Smooth muscle cell (in vitro differentiated cells): Measurements from ENCODE around the gene CFAP61. TPM values are rescaled to one million over a fixed set of nuclear protein-coding genes. Genes with fewer than 3 reads are reported as not detected.

Experiments
- DNase-seq: peaks from one replicate; lab custom pipeline; 2025; ENCODE audit not compliant: unreplicated experiment; lab: John Stamatoyannopoulos, UW
- H2AFZ ChIP-seq: fragments of 200-600 bp; sonication (generic); 2 replicates; pipeline ENCODE4 v1.6.0; 2016; ENCODE audit warnings: antibody characterized with exemption, low read depth, mild to moderate bottlenecking
- H3F3A ChIP-seq: fragments of 200-600 bp; sonication (generic); 2 replicates; pipeline ENCODE4 v1.6.0; 2017; ENCODE audit warnings: antibody characterized with exemption, low read depth
- H3K27ac ChIP-seq: fragments of 200-600 bp; sonication (generic); 2 replicates; pipeline ENCODE4 v1.5.1; 2016; ENCODE audit warnings: low read depth, mild to moderate bottlenecking
- H3K27me3 ChIP-seq: fragments of 200-600 bp; sonication (generic); 2 replicates; pipeline ENCODE4 v1.6.1; 2016; ENCODE audit warnings: low read depth, mild to moderate bottlenecking
- H3K36me3 ChIP-seq: fragments of 200-600 bp; sonication (generic); 2 replicates; pipeline ENCODE4 v1.5.1; 2016; ENCODE audit warnings: low read depth
- H3K4me1 ChIP-seq: fragments of 200-600 bp; sonication (generic); 2 replicates; pipeline ENCODE4 v1.5.1; 2016; ENCODE audit warnings: low read depth
- H3K4me2 ChIP-seq: fragments of 200-600 bp; sonication (generic); 2 replicates; pipeline ENCODE4 v1.6.0; 2016; ENCODE audit warnings: mild to moderate bottlenecking
- H3K4me3 ChIP-seq: fragments of 200-600 bp; sonication (generic); 2 replicates; pipeline ENCODE4 v1.5.1; 2016; ENCODE audit warnings: mild to moderate bottlenecking
- H3K79me2 ChIP-seq: fragments of 200-600 bp; sonication (generic); 2 replicates; pipeline ENCODE4 v1.6.0; 2016; ENCODE audit warnings: low read depth, mild to moderate bottlenecking
- H3K9ac ChIP-seq: fragments of 200-600 bp; sonication (generic); 2 replicates; pipeline ENCODE4 v1.6.0; 2016; ENCODE audit warnings: low read depth
- H3K9me3 ChIP-seq: fragments of 200-600 bp; sonication (generic); replicated peaks from 2 replicates; pipeline ENCODE4 v1.5.1; 2016; ENCODE audit warnings: low read depth
- H4K20me1 ChIP-seq: fragments of 200-600 bp; sonication (generic); 2 replicates; pipeline ENCODE4 v1.6.0; 2016; ENCODE audit warnings: low read depth
- CTCF ChIP-seq: fragments of 200-600 bp; sonication (generic); IDR thresholded peaks from 2 replicates; pipeline ENCODE4 v1.5.1; 2017; ENCODE audit warnings: borderline replicate concordance, mild to moderate bottlenecking, antibody characterized with exemption; ENCODE audit not compliant: insufficient read depth, poor library complexity, severe bottlenecking
- WGBS: methylation state at CpG from one replicate; pipeline ENCODE4 v1.1.7; 2016; ENCODE audit warnings: low lambda C conversion rate; 5-methylcytosine and 5-hydroxymethylcytosine counted together
- polyA plus RNA-seq: library from polyadenylated mRNA; unstranded; fragments of >200 nt; fragmentation: Nextera tagmentation; extraction: Ambion mirVana; gene quantifications from 2 replicates; pipeline ENCODE4 v1.2.1, GENCODE V29; 2016
- total RNA-seq: library from RNA; depleted of rRNA; stranded (reverse); fragments of >200 nt; gene quantifications from 2 replicates; pipeline ENCODE4 v1.2.3, GENCODE V29; 2014

Gene CFAP61
- total and polyA plus RNA-seq, 2 experiments from 2014 or later = not detected

GRCh38 chr20:20292472-20292871 lies 240.1 kb downstream of the CFAP61 start:
- Histone ChIP-seq H3K79me2 (no peaks in the 10 kb centered on the region), H3K4me1 (no peaks in the 10 kb centered on the region), H3K4me2 (no peak overlapping the region), H3K4me3 (no peak overlapping the region), H3K27me3 (peaks cover 3% of the 10 kb centered on the region), H2AFZ (no peak overlapping the region), H4K20me1 (no peaks in the 10 kb centered on the region), H3K9me3 (no peaks in the 10 kb centered on the region), H3K27ac (no peak overlapping the region), H3F3A (no peaks in the 10 kb centered on the region), H3K36me3 (no peaks in the 10 kb centered on the region), H3K9ac (no peak overlapping the region)
- no peak for DNase-seq
- no peak for TF ChIP-seq CTCF
- 94% methylated on average over 4 of the region's 4 CpGs for WGBS

GRCh38 chr20:20293141-20293540 lies 240.8 kb downstream of the CFAP61 start:
- Histone ChIP-seq H2AFZ (no peak overlapping the region), H3K9ac (no peak overlapping the region), H3K27ac (no peak overlapping the region), H3K4me2 (no peak overlapping the region), H4K20me1 (no peaks in the 10 kb centered on the region), H3K79me2 (no peaks in the 10 kb centered on the region), H3K4me3 (no peak overlapping the region), H3F3A (no peaks in the 10 kb centered on the region), H3K9me3 (no peaks in the 10 kb centered on the region), H3K4me1 (no peaks in the 10 kb centered on the region), H3K36me3 (no peaks in the 10 kb centered on the region), H3K27me3 (peaks cover 3% of the 10 kb centered on the region)
- DNase-seq = no peak
- WGBS = 83% methylated on average over 4 of the region's 4 CpGs
- no peak for TF ChIP-seq CTCF

- Histone ChIP-seq H3K4me2 (no peak overlapping the region), H3K9me3 (no peaks in the 10 kb centered on the region), H2AFZ (no peak overlapping the region), H3K9ac (no peak overlapping the region), H4K20me1 (no peaks in the 10 kb centered on the region), H3K27ac (no peak overlapping the region), H3K36me3 (no peaks in the 10 kb centered on the region), H3K4me1 (no peaks in the 10 kb centered on the region), H3K27me3 (peaks cover 3% of the 10 kb centered on the region), H3K79me2 (no peaks in the 10 kb centered on the region), H3K4me3 (no peak overlapping the region), H3F3A (no peaks in the 10 kb centered on the region)
- DNase-seq = no peak
- TF ChIP-seq CTCF = no peak
- WGBS = 89% methylated on average over 7 of the region's 7 CpGs
These were observed 241.5 kb downstream of the CFAP61 start for GRCh38 chr20:20293691-20294385.
